PC-9 (cell line): ENCODE data around the gene LGI4. TPM values are rescaled to one million over a fixed set of nuclear protein-coding genes. Genes with fewer than 3 reads are reported as not detected.
"Not testable (repeated sequence)": the region's sequence is repeated elsewhere in the genome, so short reads cannot be mapped to it uniquely, and the experiment has no call there.

Experiments
- BruUV-seq: library from RNA; stranded (reverse); fragments of 400-500 nt; replicated peaks from 2 replicates; lab custom pipeline; 2021; lab: Mats Ljungman, UMichigan
- CTCF ChIA-PET: fragments of 300-600 bp; sonication (Branson Sonifier 250); formaldehyde crosslinking; loops from one replicate; lab custom pipeline; 2022; ENCODE audit warnings: antibody characterized with exemption; lab: Charles Lee
- POLR2A ChIA-PET: fragments of 300-600 bp; sonication (Branson Sonifier 250); formaldehyde crosslinking; loops from one replicate; lab custom pipeline; 2022; ENCODE audit warnings: antibody characterized with exemption; ENCODE audit not compliant: unreplicated experiment; lab: Charles Lee
- DNase-seq, 2 experiments: peaks; one replicate each; pipeline versions ENCODE4 v3.0.0 to v3.0.0-alpha.2; 2015 to 2022; ENCODE audit warnings: mixed read lengths in 1 of 2
- H2AFZ ChIP-seq: fragments of 200-600 bp; sonication (generic); 2 replicates; pipeline ENCODE4 v1.8.1; 2017; ENCODE audit warnings: antibody characterized with exemption
- H3F3A ChIP-seq: fragments of 200-600 bp; sonication (generic); 2 replicates; pipeline ENCODE4 v1.8.1; 2017; ENCODE audit warnings: antibody characterized with exemption, mild to moderate bottlenecking, low read depth; ENCODE audit not compliant: insufficient read depth
- H3K27ac ChIP-seq: fragments of 200-600 bp; sonication (generic); 2 replicates; pipeline ENCODE4 v1.6.1; 2016; ENCODE audit warnings: mixed run types
- H3K27me3 ChIP-seq: fragments of 200-600 bp; sonication (generic); 2 replicates; pipeline ENCODE4 v1.6.1; 2016; ENCODE audit warnings: low read depth, mixed run types; ENCODE audit not compliant: insufficient read depth
- H3K36me3 ChIP-seq: fragments of 200-600 bp; sonication (generic); 2 replicates; pipeline ENCODE4 v1.6.1; 2016; ENCODE audit warnings: low read depth, mixed run types
- H3K4me1 ChIP-seq: fragments of 200-600 bp; sonication (generic); replicated peaks from 2 replicates; pipeline ENCODE4 v1.6.1; 2016; ENCODE audit warnings: mixed run types; ENCODE audit not compliant: insufficient read depth
- H3K4me2 ChIP-seq: fragments of 200-600 bp; sonication (generic); 2 replicates; pipeline ENCODE4 v1.6.1; 2017; ENCODE audit warnings: mixed run types
- H3K4me3 ChIP-seq: fragments of 200-600 bp; sonication (generic); 2 replicates; pipeline ENCODE4 v1.6.1; 2016; ENCODE audit warnings: mixed run types
- H3K79me2 ChIP-seq: fragments of 200-600 bp; sonication (generic); 2 replicates; pipeline ENCODE4 v1.6.1; 2017; ENCODE audit warnings: low read depth, mixed run types
- H3K9me2 ChIP-seq: fragments of 200-600 bp; sonication (generic); 2 replicates; pipeline ENCODE4 v1.8.1; 2017; ENCODE audit warnings: mild to moderate bottlenecking; ENCODE audit not compliant: insufficient read depth
- H3K9me3 ChIP-seq: fragments of 200-600 bp; sonication (generic); 2 replicates; pipeline ENCODE4 v1.8.1; 2016; ENCODE audit warnings: low read depth; ENCODE audit not compliant: insufficient read depth
- H4K20me1 ChIP-seq: fragments of 200-600 bp; sonication (generic); 2 replicates; pipeline ENCODE4 v1.8.1; 2017; ENCODE audit not compliant: insufficient read depth
- CTCF ChIP-seq: fragments of 200-600 bp; sonication (generic); conservative IDR thresholded peaks from 2 replicates; pipeline ENCODE4 v1.6.1; 2017; ENCODE audit warnings: mixed run types, antibody characterized with exemption, mild to moderate bottlenecking, moderate library complexity
- EZH2 ChIP-seq: fragments of 200-600 bp; sonication (generic); IDR thresholded peaks from 2 replicates; pipeline ENCODE4 v1.8.0; 2017; ENCODE audit warnings: antibody characterized with exemption, low read depth
- intact Hi-C: fragments of 100-400 bp; cut with micrococcal nuclease; formaldehyde crosslinking; loops from one replicate; pipeline ENCODE4 v1.10.0; 2022; ENCODE audit not compliant: unreplicated experiment
- total RNA-seq: library from RNA; stranded (reverse); gene quantifications from 2 replicates; pipeline ENCODE4 v1.2.3, GENCODE V29; 2021

LGI4 gene
- total RNA-seq, 1 experiment from 2014 or later, result 1.2 TPM

- Histone ChIP-seq H3K27me3 (no peaks in the 10 kb centered on the region), H3K4me3 (peak overlapping the region; percentile 71), H3K27ac (peak overlapping the region; percentile 66), H3K9me3 (no peaks in the 10 kb centered on the region), H3K9me2 (no peaks in the 10 kb centered on the region), H3K79me2 (peaks cover 62% of the 10 kb centered on the region), H3K4me2 (peak overlapping the region; percentile 95), H4K20me1 (0 out of 2 replicates have a peak, but pooled peaks cover 9% of the 10 kb centered on the region), H2AFZ (peak overlapping the region; percentile 83), H3F3A (peaks cover 24% of the 10 kb centered on the region; the same call in 1 of the 2 replicates), H3K36me3 (peaks cover 33% of the 10 kb centered on the region), H3K4me1 (peaks cover 30% of the 10 kb centered on the region)
- no peak for TF ChIP-seq CTCF
- no peak for TF ChIP-seq EZH2
- ChIA-PET CTCF (no interaction called here), POLR2A (no interaction called here)
- intact Hi-C loops, result loop anchor here (1.0 kb wide), 1 partner anchor 93 kb away; no protein-coding TSS in a partner anchor
- DNase-seq, result no peak
- no TSS peak for BruUV-seq
Observed at GRCh38 chr19:35155441-35155840, 20.6 kb upstream of the LGI4 start.

- Histone ChIP-seq H3K27me3 (no peaks in the 10 kb centered on the region), H3F3A (peaks cover 21% of the 10 kb centered on the region), H3K9me2 (no peaks in the 10 kb centered on the region), H3K4me1 (peaks cover 32% of the 10 kb centered on the region), H3K9me3 (no peaks in the 10 kb centered on the region), H2AFZ (peak within 1 kb of the TSS; percentile 83), H4K20me1 (0 out of 2 replicates have a peak, but pooled peaks cover 9% of the 10 kb centered on the region), H3K27ac (peak within 1 kb of the TSS; percentile 66), H3K4me3 (peak within 1 kb of the TSS; percentile 71), H3K79me2 (peaks cover 62% of the 10 kb centered on the region), H3K36me3 (peaks cover 28% of the 10 kb centered on the region), H3K4me2 (peak within 1 kb of the TSS; percentile 95)
- ChIA-PET POLR2A (interaction anchor here (0.6 to 1.0 kb wide), 2 partner anchors 14 to 894 kb away, joined by 3 to 13 read pairs; no protein-coding TSS in a partner anchor), CTCF (interaction anchor here (0.6 to 0.7 kb wide), 3 partner anchors 9 to 207 kb away, joined by 3 to 9 read pairs (median 5); no protein-coding TSS in a partner anchor)
- intact Hi-C loops, result loop anchor here (1.0 kb wide), 1 partner anchor 94 kb away; no protein-coding TSS in a partner anchor
- BruUV-seq, result no TSS peak
- TF ChIP-seq EZH2 (no peak), CTCF (no peak)
- DNase-seq, result peak; percentile 63 to 65
Observed at GRCh38 chr19:35154525-35155406, 19.9 kb upstream of the LGI4 start, which contains the start of gene FXYD5. Gene FXYD5, plus strand, starts transcription at chr19:35154735. Its CDS starts 816 bp downstream, at chr19:35155551.

- Histone ChIP-seq H3K36me3 (peaks cover 20% of the 10 kb centered on the region), H3F3A (peaks cover 12% of the 10 kb centered on the region), H4K20me1 (0 out of 2 replicates have a peak, but pooled peaks cover 9% of the 10 kb centered on the region), H3K9me3 (no peaks in the 10 kb centered on the region), H3K4me2 (peak overlapping the region; percentile 95), H3K4me1 (peaks cover 32% of the 10 kb centered on the region), H3K79me2 (peaks cover 54% of the 10 kb centered on the region), H3K27me3 (no peaks in the 10 kb centered on the region), H3K9me2 (no peaks in the 10 kb centered on the region), H3K4me3 (peak overlapping the region; percentile 71), H3K27ac (peak overlapping the region; percentile 66), H2AFZ (peak overlapping the region; percentile 83)
- intact Hi-C loops, result no loop called here
- TF ChIP-seq CTCF (peak; percentile 73), EZH2 (no peak)
- ChIA-PET POLR2A (interaction anchor here (0.6 to 1.0 kb wide), 2 partner anchors 13 to 893 kb away, joined by 3 to 13 read pairs; no protein-coding TSS in a partner anchor), CTCF (interaction anchor here (0.6 to 0.7 kb wide), 4 partner anchors 9 to 208 kb away, joined by 3 to 15 read pairs (median 7); partner anchors contain the start of gene FXYD7)
- no TSS peak for BruUV-seq
- DNase-seq, result peak in 1 of 2 experiments; percentile 57
Observed at GRCh38 chr19:35153701-35154524, 19.1 kb upstream of the LGI4 start.

- BruUV-seq, result TSS peak; percentile 43
- Histone ChIP-seq H3K79me2 (peaks cover 46% of the 10 kb centered on the region), H3K36me3 (peaks cover 12% of the 10 kb centered on the region; the same call in 1 of the 2 replicates), H3K4me3 (peak overlapping the region; percentile 71; the same call in 1 of the 2 replicates), H3K4me2 (peak overlapping the region; percentile 95), H3K4me1 (peaks cover 31% of the 10 kb centered on the region)
- intact Hi-C loops, DNase-seq, H3F3A ChIP-seq, H3K9me3 ChIP-seq, H4K20me1 ChIP-seq, H3K9me2 ChIP-seq, H3K27ac ChIP-seq, H3K27me3 ChIP-seq, H2AFZ ChIP-seq, CTCF ChIA-PET: not testable (repeated sequence)
- POLR2A ChIA-PET, result interaction anchor here (0.7 kb wide), 1 partner anchor 37 kb away, joined by 3 read pairs; no protein-coding TSS in a partner anchor
Observed at GRCh38 chr19:35153129-35153522, 18.3 kb upstream of the LGI4 start.
